ENCODE measurements around the gene G6PC3.
"Not testable (repeated sequence)": the region's sequence is repeated elsewhere in the genome, so short reads cannot be mapped to it uniquely, and the experiment has no call there.

Gene G6PC3

GRCh38 chr17:44084921-44085320, 14.4 kb downstream of the G6PC3 start:
- no peak for DNase-seq

GRCh38 chr17:44085908-44086307, 15.4 kb downstream of the G6PC3 start:
- no peak for DNase-seq

- DNase-seq: no peak
Measured at GRCh38 chr17:44086364-44087311, 16.1 kb downstream of the G6PC3 start.

- no peak for DNase-seq
Measured at GRCh38 chr17:44087319-44087718, 16.8 kb downstream of the G6PC3 start.

- DNase-seq: no peak
Measured at GRCh38 chr17:44088254-44088653, 17.7 kb downstream of the G6PC3 start.

GRCh38 chr17:44091200-44091997, 20.9 kb downstream of the G6PC3 start:
- no peak for DNase-seq

GRCh38 chr17:44092051-44092450, 21.5 kb downstream of the G6PC3 start:
- DNase-seq: no peak

- no peak for DNase-seq
Measured at GRCh38 chr17:44093231-44093900, 22.8 kb downstream of the G6PC3 start.

- no peak for DNase-seq
Measured at GRCh38 chr17:44094701-44095387, 24.3 kb downstream of the G6PC3 start.

GRCh38 chr17:44095388-44095646, 24.8 kb downstream of the G6PC3 start:
- DNase-seq: no peak

GRCh38 chr17:44095647-44096496, 25.3 kb downstream of the G6PC3 start:
- DNase-seq: no peak

GRCh38 chr17:44097110-44097958, 26.8 kb downstream of the G6PC3 start:
- DNase-seq: no peak

GRCh38 chr17:44101858-44102257, 31.3 kb downstream of the G6PC3 start:
- not testable (repeated sequence) for DNase-seq

GRCh38 chr17:44102849-44103622, 32.5 kb downstream of the G6PC3 start:
- DNase-seq: no peak

- no peak for DNase-seq
Measured at GRCh38 chr17:44105483-44105882, 34.9 kb downstream of the G6PC3 start.

GRCh38 chr17:44105941-44106340, 35.4 kb downstream of the G6PC3 start:
- DNase-seq: no peak

GRCh38 chr17:44106801-44107200, 36.3 kb downstream of the G6PC3 start:
- no peak for DNase-seq

GRCh38 chr17:44108440-44109311, 38.1 kb downstream of the G6PC3 start:
- DNase-seq: no peak

GRCh38 chr17:44109312-44109630, 38.7 kb downstream of the G6PC3 start:
- DNase-seq: no peak

Measured in activated gamma-delta T cell (primary cell).